GM12873 (cell line): ENCODE measurements around the gene MYL6B.

Experiments used
- TF ChIP-seq, protein P1 (sequence below): IDR thresholded peaks from 2 replicates; pipeline ENCODE4 v1.5.1; 2012; ENCODE audit warnings: low read depth, mild to moderate bottlenecking, moderate library complexity, low read length, control low read depth; ENCODE audit not compliant: insufficient read depth; ENCODE audit errors: missing control alignments

Gene MYL6B

DNA sequence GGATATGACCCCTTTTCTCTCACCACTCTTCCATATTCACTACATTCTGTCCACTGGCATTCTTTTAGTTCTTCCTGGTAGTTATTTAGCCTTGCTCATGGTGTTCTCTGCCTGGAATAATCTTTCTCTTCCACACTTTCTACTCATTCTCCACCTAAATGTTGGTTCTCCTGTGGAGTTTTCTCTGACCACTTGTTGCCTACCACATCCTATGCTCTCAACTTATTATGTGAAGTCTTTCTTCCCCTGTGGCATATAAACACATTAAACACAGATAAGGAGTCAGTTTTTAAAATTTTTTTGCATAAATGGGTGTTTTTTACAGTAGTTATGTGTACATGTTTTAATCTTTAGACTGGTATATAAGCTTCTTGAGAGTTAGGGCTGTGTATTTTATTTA, 40.2 kb downstream of the MYL6B start:
- TF ChIP-seq, protein P1, sequence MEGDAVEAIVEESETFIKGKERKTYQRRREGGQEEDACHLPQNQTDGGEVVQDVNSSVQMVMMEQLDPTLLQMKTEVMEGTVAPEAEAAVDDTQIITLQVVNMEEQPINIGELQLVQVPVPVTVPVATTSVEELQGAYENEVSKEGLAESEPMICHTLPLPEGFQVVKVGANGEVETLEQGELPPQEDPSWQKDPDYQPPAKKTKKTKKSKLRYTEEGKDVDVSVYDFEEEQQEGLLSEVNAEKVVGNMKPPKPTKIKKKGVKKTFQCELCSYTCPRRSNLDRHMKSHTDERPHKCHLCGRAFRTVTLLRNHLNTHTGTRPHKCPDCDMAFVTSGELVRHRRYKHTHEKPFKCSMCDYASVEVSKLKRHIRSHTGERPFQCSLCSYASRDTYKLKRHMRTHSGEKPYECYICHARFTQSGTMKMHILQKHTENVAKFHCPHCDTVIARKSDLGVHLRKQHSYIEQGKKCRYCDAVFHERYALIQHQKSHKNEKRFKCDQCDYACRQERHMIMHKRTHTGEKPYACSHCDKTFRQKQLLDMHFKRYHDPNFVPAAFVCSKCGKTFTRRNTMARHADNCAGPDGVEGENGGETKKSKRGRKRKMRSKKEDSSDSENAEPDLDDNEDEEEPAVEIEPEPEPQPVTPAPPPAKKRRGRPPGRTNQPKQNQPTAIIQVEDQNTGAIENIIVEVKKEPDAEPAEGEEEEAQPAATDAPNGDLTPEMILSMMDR: no peak

DNA sequence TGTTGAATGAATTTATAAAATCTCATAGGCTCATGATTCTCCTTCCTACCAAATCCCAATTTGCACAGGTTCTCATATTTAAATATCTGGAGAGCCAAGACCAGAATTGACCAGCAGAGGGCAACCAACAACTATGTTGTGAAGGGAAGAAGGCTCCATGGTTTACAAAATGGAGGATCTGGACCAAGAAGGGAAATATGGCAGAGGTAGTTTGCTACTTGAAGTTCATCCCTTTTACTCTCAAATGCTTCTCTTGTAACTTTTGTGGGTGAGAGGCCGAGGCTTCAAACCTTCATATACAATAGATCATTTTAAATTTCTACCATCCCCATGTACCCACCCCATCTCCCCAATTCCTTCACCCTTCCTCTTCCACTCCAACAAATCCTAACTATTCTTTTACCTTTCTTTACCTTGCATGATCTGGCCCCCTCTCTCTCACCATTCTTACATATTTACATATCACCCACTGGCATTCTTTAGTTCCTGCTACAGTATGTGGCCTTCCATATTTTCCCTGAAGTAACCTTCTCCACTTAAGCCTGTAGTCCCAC, 40.7 kb downstream of the MYL6B start:
- TF ChIP-seq, protein P1: peak; percentile 70

DNA sequence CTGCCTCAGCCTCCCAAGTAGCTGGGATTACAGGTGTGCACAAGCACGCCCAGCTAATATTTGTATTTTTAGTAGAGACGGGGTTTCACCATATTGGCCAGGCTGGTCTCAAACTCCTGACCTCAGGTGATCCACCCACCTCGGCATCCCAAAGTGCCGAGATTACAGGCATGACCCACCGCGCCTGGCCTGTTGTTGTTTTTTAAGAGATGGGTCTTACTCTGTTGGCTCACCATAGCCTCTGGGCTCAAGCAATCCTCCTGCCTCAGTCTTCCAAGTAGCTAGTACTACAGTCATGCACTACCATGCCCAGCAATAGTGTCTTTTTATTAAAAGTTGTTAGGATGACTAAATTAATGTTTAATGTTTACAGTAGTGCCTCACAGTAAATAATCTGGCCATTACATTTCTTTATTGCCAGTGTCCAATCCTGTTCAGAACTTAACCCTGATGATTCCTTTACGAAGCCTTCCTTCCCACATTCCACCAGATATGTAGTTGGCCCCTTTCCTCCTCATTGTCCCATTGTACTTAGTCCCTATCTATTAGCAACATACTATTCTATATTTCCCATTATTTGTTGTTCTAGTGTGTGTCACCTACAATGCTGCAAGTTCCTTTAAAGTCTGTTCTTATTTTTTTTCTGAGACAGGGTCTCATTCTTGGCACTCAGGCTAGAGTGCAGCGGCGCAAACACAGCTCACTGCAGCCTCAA, 45.7 kb downstream of the MYL6B start:
- TF ChIP-seq, protein P1: no peak

DNA sequence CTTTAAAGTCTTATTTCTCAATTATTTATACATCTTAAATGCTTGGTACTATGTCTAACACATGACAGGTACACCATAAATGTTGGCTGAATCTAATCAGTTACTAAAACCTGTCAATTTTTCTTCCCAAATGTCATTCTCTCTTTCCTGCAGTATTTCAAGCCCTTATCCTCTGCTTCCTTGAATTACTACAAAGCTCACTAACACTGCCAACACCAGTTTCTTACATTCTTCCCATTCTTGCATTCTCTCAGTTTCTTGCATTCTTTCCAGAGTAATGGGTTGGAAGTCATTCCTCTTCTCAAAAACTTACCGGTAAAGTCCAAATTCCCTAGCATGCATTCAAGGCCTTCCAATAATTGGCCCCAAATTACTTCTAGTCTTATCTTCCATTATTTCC, 46.4 kb downstream of the MYL6B start:
- TF ChIP-seq, protein P1: no peak

DNA sequence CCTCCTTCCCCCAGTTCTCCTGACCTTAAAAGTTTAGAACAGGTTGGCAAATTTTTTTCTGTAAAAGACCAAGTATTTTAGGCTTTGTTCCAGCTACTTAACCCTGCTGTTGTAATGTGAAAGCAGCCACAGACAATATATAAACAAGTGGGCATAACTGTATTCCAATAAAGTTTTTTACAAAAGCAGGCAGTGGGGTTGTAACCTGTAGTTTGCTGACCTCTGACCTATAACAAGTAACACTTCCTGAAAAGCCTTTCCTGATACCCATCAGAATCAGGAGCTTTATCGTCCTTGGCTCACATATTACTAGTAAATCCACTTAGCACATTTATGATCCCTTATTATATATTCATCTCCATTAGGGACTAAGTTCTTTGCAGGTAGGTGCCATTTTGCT, 50.0 kb downstream of the MYL6B start:
- TF ChIP-seq, protein P1: no peak

DNA sequence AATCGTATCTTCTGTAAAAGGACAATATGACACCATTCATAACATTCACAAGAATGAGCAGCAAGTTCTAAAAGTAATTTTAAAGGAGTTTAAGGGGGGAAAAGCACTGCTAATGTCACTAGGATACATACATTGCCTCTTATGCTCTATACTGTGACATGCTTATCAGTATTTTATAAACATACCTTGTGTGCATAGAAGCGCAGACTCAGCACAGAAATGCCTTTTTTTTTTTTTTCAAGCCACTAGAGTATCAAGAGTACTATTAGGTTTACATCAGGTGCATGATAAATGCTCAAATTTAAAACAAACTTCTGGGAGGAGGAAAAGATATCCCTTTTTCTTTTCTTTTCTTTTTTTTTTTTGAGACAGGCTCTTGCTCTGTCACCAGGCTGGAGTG, 50.5 kb downstream of the MYL6B start:
- TF ChIP-seq, protein P1: no peak

DNA sequence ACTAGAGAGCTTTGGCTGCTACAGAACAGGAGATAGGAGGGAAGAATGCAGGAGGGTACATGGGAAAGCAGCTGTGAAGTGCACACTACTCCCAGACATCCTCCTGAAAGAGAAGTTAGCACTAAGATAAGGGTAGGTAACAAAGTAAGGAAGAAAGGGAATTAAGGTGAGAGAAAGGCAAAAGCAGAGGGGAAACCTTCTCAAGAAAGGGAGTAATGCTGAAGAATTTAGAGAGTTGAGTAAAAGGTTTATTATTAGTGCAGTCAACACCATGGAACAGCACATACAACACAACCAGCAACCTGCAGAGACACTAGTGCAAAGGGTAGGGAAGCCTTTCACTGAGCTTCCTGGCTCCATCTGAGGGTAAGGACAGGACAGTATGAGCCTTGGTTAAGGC, 51.9 kb downstream of the MYL6B start:
- TF ChIP-seq, protein P1: no peak
